ENCODE results near the gene SLC6A5. TPM values are rescaled to one million over a fixed set of nuclear protein-coding genes. Genes with fewer than 3 reads are reported as not detected.

SLC6A5 gene
- total and polyA plus RNA-seq, 2 of the 8 experiments (the other 6 are each of a cell fraction or from before 2014, with no cell fraction given), result not detected

DNA sequence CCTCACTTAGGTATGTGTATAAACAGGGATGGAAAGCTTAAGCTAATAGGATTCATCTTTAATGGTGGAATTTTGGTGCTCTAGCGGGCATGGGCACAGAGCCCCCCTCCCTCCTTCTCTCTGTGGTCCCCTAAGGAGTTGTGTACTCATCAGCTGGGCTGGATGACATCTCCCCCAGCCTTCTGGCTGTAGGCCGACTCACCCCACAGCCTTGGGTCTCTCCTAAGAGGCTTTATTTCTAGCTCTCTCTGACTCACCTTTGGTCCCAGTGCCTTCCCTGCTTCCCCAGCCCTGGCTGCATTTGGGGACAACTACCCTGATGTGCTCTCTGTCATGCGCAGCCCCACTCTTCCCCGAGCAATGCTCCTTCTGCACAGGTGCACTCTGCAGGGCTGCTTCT is 26.9 kb downstream of the SLC6A5 start:
- FAIRE-seq, result no peak
- Histone ChIP-seq H4K20me1 (replicated peaks in 1 of 2; ENCODE audit: control insufficient read depth in 1 of 2, insufficient read depth in 2 of 2, low read length in 2 of 2) (no peaks in the 10 kb centered on the region), H4K91ac (replicated peaks; ENCODE audit: insufficient read length, low read length) (no peak overlapping the region), H2BK12ac (ENCODE audit: low read depth, low read length) (no peak overlapping the region), H2AFZ (ENCODE audit: low read length) (no peak overlapping the region), H2BK15ac (ENCODE audit: low read length) (no peak overlapping the region), H2BK5ac (ENCODE audit: low read depth, low read length) (no peak overlapping the region), H3K18ac (ENCODE audit: extremely low read depth, low read length) (no peak overlapping the region), H3K9ac (replicated peaks in 1 of 4; ENCODE audit: extremely low read depth in 1 of 4, low read depth in 3 of 4, low read length in 3 of 4) (no peak overlapping the region), H3K27me3 (replicated peaks in 1 of 4; ENCODE audit: control insufficient read depth in 3 of 4, extremely low read depth in 1 of 4, insufficient read depth in 3 of 4, low read length in 3 of 4) (no peaks in the 10 kb centered on the region), H3K4ac (replicated peaks; ENCODE audit: insufficient read length, low read depth, low read length) (no peak overlapping the region), H3K4me2 (ENCODE audit: insufficient read depth in 1 of 2, low read depth in 2 of 2, low read length in 2 of 2) (no peak overlapping the region), H2BK20ac (ENCODE audit: low read length) (no peak overlapping the region), H3K23me2 (ENCODE audit: low read depth, low read length) (no peaks in the 10 kb centered on the region), H3K14ac (ENCODE audit: insufficient read length) (no peak overlapping the region), H2BK120ac (replicated peaks; ENCODE audit: low read depth, low read length) (no peak overlapping the region), H3K79me2 (ENCODE audit: control insufficient read depth in 1 of 2, insufficient read depth in 2 of 2, low read length in 2 of 2) (no peaks in the 10 kb centered on the region), H4K8ac (ENCODE audit: extremely low read depth, insufficient read depth, low read length) (no peak overlapping the region), H3K4me3 (ENCODE audit: extremely low read depth in 1 of 4, insufficient read depth in 2 of 4, low read depth in 3 of 4, low read length in 4 of 4) (no peak overlapping the region), H3K79me1 (ENCODE audit: low read depth, low read length) (no peaks in the 10 kb centered on the region), H3K9me3 (ENCODE audit: insufficient read depth in 2 of 2, low read depth in 1 of 2, low read length in 1 of 2) (no peaks in the 10 kb centered on the region; a peak in 1 of 4 replicates), H2AK5ac (ENCODE audit: low read depth, low read length) (no peak overlapping the region), H4K5ac (ENCODE audit: insufficient read length, low read depth, low read length) (no peak overlapping the region), H3K23ac (ENCODE audit: insufficient read length) (no peak overlapping the region), H3K27ac (ENCODE audit: low read depth, low read length) (no peak overlapping the region), H3K36me3 (ENCODE audit: control insufficient read depth in 2 of 4, insufficient read depth in 4 of 4, low read length in 3 of 4) (no peaks in the 10 kb centered on the region), H3K56ac (replicated peaks; ENCODE audit: insufficient read length, low read depth, low read length) (no peak overlapping the region), H3K4me1 (replicated peaks in 1 of 4; ENCODE audit: control insufficient read depth in 3 of 4, insufficient read depth in 4 of 4, low read length in 3 of 4) (peaks cover 1 to 13% (median 10%) of the 10 kb centered on the region in 4 experiments; a peak in 5 of 7 replicates)
- ChIA-PET CTCF (ENCODE audit: partially characterized antibody) (interaction anchor here (1.1 to 1.9 kb wide), 5 partner anchors 8 to 25 kb away, joined by 3 to 12 read pairs (median 5); no protein-coding TSS in a partner anchor), POLR2A (ENCODE audit: partially characterized antibody) (interaction anchor here (1.1 kb wide), 1 partner anchor 16 kb away, joined by 3 read pairs; no protein-coding TSS in a partner anchor)
- DNase-seq (ENCODE audit: low read depth in 1 of 2, low spot score in 2 of 2), result no peak
- 80% methylated on average over 4 of the region's 4 CpGs; no CpG with 5 or more reads in 1 of the 2 experiments for WGBS, 2 experiments (ENCODE audit: extremely low coverage in 1 of 2, insufficient coverage in 1 of 2, insufficient read length in 1 of 2, insufficient replicate concordance in 2 of 2, low coverage in 1 of 2, low lambda C conversion rate in 2 of 2, missing lambda C conversion rate in 1 of 2)
- TF ChIP-seq, protein P1, sequence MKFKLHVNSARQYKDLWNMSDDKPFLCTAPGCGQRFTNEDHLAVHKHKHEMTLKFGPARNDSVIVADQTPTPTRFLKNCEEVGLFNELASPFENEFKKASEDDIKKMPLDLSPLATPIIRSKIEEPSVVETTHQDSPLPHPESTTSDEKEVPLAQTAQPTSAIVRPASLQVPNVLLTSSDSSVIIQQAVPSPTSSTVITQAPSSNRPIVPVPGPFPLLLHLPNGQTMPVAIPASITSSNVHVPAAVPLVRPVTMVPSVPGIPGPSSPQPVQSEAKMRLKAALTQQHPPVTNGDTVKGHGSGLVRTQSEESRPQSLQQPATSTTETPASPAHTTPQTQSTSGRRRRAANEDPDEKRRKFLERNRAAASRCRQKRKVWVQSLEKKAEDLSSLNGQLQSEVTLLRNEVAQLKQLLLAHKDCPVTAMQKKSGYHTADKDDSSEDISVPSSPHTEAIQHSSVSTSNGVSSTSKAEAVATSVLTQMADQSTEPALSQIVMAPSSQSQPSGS (IDR thresholded peaks at IDR 0.05; ENCODE audit: low read length), result no peak
- TF ChIP-seq FOSL1 (IDR thresholded peaks at IDR 0.05; ENCODE audit: insufficient read depth, low read depth, low read length) (no peak), POU5F1 (IDR thresholded peaks at IDR 0.05; ENCODE audit: low read depth, low read length) (no peak), RBBP5 (IDR thresholded peaks at IDR 0.05; ENCODE audit: borderline replicate concordance, low read depth, low read length) (no peak), BCL11A (IDR thresholded peaks at IDR 0.05; ENCODE audit: low read depth in 2 of 2, low read length in 2 of 2) (no peak), PHF8 (conservative IDR thresholded peaks at IDR 0.05; ENCODE audit: low read depth, low read length) (no peak), KDM5A (IDR thresholded peaks at IDR 0.05; ENCODE audit: low read length) (no peak), TCF12 (IDR thresholded peaks at IDR 0.05; ENCODE audit: low read depth, low read length) (no peak), ASH2L (IDR thresholded peaks at IDR 0.05; ENCODE audit: low read length) (no peak)
- TF ChIP-seq, protein P2, sequence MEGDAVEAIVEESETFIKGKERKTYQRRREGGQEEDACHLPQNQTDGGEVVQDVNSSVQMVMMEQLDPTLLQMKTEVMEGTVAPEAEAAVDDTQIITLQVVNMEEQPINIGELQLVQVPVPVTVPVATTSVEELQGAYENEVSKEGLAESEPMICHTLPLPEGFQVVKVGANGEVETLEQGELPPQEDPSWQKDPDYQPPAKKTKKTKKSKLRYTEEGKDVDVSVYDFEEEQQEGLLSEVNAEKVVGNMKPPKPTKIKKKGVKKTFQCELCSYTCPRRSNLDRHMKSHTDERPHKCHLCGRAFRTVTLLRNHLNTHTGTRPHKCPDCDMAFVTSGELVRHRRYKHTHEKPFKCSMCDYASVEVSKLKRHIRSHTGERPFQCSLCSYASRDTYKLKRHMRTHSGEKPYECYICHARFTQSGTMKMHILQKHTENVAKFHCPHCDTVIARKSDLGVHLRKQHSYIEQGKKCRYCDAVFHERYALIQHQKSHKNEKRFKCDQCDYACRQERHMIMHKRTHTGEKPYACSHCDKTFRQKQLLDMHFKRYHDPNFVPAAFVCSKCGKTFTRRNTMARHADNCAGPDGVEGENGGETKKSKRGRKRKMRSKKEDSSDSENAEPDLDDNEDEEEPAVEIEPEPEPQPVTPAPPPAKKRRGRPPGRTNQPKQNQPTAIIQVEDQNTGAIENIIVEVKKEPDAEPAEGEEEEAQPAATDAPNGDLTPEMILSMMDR (IDR thresholded peaks at IDR 0.05; ENCODE audit: control extremely low read depth in 1 of 3, insufficient read depth in 1 of 3, low read depth in 1 of 3, low read length in 3 of 3), result no peak
